NCI-H510A treated with DMSO at 0.1 percent for 48 hours (cell line): ENCODE data around the gene SCRN2.

Source experiments
- DNase-seq: peaks from one replicate; lab custom pipeline; 2025; lab: John Stamatoyannopoulos, UW

SCRN2 gene

DNA sequence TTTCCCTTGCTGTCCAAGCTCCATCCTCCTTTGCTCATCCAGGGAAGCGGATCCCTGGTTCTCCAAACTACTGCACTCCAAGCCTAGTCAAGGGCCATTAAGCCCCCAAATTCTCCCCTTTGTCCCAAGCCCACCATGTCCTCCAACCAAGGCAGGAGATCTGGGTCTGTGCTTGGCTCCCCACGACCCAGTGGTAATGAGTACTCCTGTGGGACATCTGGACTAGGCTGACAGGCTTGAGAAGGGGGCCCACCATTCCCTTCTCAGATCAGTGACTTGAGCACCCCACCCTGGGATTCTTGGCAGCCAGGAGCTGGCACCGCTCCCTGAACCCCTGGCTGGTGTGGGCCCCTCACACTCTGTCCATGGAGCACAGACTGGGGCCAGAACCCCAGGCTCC, 36.6 kb downstream of the SCRN2 start:
- DNase-seq = no peak

DNA sequence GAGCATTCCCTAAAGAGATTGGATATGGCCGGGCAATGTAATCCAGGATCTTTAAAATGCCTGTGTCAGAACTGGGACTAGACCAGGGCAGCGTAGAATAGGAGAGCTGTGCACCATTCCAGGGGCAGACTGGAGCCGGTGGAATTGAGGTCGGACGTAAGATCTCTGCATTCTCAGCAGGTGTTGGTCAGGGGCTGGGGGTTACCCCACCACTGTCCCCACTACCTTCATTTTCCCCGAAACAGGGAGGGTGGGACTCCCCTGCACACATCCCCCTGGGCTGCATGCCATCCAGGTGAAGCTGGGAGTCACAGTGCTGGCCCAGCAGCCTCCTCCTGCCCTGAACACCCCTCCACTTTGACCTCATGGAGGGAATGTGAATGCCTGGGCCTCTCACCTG, 37.3 kb downstream of the SCRN2 start:
- DNase-seq = no peak

DNA sequence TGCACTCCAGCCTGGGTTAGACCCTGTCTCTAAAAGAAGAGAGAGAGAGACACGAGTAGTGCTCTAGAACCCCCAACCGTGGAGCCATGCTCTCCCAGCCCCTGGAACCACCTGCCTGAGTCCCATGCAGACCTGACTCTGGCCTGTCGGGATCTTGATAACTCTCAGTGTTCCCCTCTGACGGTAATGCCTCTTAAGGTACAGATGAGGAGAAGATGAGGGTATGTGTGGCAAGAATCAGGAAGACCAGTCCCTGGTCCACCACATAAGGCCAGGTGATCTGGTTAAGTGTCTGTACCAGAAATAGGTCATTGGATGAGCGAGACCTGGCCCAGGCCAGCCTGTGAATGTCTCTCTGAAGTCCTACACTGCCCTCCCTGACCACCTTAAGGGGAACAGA, 37.9 kb downstream of the SCRN2 start:
- no peak for DNase-seq

DNA sequence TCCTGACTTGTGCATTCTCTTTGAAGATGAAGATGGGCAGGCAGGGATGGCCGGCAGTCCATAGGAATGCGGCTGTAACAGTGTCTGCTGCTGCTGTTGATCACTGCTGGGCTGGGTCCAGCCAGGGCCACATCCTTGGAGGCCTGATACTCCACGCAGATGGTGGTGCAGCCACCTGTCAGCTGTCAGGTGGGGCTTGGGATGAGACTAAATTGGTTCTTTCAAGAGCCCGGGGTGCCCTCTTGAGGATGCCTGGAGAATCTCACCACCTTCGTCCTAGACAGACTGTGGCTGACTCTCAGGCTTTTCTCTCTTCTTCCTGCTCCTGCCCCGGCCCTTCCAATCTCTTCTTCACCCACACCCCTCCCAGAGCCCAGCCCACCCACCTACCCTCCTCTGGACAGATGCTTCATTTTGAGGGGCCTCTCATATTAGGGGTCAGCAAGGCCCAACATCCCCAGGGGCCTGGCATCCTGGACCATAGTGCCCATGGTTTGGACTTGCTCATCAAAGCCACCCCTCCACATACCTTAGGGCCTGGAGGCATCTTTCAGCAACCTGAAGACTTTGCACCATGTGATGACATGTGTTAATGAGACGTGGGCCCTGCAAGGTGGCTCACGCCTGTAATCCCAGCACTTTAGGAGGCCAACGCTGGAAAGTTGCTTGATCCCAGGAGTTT, 38.6 kb downstream of the SCRN2 start:
- DNase-seq = peak; percentile 89

DNA sequence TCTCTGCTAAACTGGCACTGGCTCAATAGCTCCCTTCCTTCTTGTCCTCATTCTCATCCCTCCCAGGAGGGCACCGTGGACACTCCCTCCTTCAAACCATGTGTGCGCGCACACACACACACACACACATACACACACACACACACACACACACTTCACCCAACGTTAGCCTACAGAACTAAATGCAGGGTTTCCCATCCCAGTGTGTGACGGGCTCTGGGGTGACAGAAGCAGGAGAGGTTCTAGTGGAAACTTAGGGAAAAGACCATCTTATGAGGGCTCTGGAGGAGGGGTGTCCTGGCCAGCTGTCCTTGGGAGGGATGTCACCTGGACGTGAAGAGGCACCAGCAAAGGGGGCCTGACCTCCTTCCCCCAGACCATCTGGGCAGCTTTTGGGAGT, 39.2 kb downstream of the SCRN2 start:
- no peak for DNase-seq

DNA sequence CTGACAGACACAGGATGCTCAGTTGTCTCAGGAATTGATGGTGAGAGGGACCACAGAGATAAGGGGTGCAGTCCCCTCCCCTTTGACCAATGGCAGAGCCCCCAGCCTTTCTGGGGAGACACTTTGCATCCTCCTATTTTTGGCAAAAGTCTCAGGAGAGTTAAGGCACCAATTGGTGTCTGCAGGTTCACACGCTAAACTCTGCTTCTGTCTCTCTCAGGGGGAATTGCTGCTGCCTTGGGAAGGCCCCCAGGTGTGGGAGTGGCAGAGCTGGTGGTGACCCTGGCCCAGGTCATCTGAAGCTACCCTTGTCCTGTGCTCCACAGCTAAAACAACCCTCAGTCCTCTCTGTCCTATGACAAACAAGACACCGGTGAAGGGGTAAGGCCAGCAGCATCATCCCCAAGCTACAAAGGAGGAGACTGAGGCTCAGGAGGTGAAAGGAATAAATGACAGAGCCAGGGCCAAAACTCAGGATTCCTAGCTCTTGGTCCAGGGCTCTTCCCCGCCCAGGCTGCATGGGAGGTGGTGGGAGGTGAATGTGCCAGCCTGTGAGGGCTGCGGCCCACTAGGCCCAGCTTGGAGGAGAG, 39.8 kb downstream of the SCRN2 start:
- DNase-seq = no peak

DNA sequence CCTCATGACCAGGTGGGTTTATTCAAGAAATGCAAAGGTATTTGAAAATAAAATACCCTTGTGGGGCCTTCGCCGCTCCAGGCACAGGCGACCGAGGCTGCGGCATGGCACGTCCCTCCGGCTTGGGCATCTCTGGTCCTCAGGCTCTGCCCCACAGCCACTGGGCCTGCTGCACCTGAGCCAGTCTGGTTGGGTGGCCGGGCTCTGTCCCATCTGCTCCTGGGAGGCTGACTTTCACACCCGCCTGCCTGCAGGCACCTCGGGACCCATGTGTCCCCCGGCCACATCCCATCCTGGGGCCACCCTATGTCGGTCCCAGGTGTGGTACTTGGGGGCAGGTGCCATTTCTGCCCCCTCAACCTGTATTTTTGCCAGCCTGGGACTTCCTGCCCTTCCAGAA, 40.4 kb downstream of the SCRN2 start:
- DNase-seq = no peak

DNA sequence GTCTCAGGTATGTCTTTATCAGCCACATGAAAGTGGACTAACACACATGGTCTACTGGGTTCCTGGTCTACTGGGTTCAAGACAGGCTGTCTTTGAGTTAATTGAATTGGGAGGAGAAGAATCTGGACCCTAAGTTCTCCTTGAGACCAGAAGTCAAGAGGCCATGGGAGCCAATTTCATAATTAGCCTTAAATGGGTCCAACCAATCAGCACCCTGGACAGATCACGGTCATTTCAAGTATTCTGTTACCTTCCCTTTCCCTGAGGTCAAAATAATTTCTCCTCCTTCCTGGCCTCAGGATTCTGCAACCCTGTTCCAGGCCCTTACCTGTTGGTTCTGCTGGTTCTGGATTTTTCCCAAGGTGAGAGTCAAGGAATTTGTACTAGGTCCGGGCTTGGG, 43.3 kb downstream of the SCRN2 start:
- DNase-seq = no peak

DNA sequence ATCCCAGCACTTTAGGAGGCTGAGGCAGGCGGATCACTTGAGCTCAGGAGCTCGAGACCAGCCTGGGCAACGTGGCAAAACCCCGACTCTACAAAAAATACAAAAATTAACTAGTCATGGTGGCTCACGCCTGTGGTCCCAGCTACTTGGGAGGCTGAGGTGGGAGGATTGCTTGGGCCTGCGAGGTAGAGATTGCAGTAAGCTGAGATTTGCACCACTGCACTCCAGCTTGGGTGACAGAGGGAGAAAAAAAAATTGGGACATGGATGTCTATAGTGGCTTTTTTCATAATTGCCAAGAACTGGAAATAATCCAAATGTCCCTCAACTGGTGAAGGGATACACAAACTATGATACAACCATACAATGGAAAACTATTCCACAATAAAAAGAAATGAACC, 48.1 kb downstream of the SCRN2 start:
- no peak for DNase-seq

DNA sequence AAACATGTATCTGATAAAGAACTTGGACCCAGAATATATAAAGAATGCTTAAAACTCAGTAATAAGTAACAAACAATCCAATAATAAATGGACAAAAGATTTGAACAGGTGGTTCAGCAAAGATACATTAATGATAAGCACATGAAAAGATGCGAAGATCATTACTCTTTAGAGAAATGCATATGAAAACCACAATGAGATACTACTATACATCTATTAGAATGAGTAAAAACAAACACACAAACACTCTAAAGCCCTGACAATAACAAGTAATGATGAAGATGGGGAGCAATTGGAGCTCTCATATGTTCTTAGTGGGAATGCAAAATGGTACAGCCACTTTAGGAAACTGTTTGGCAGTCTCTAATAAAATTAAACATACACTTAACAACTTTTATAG, 48.6 kb downstream of the SCRN2 start:
- DNase-seq = no peak

DNA sequence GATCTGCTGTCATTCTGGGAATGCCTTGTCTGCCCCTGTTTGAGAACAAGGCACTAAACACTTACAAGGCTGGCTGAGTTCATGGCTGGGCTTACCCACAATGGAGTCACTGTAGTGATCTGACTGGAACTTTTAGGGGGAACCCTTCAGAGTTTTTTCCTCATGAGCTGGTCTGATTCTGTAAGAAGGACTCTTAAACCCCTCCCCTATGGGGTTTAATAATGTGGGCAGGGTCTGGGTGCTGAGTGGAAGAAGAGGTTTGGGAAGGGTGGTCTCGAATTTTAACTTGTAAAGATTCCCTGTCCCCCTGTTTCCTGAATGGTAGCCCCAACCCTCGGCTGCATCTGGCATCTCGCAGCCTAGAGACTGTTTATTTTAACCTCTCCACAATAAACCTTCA, 50.0 kb downstream of the SCRN2 start:
- DNase-seq = no peak

DNA sequence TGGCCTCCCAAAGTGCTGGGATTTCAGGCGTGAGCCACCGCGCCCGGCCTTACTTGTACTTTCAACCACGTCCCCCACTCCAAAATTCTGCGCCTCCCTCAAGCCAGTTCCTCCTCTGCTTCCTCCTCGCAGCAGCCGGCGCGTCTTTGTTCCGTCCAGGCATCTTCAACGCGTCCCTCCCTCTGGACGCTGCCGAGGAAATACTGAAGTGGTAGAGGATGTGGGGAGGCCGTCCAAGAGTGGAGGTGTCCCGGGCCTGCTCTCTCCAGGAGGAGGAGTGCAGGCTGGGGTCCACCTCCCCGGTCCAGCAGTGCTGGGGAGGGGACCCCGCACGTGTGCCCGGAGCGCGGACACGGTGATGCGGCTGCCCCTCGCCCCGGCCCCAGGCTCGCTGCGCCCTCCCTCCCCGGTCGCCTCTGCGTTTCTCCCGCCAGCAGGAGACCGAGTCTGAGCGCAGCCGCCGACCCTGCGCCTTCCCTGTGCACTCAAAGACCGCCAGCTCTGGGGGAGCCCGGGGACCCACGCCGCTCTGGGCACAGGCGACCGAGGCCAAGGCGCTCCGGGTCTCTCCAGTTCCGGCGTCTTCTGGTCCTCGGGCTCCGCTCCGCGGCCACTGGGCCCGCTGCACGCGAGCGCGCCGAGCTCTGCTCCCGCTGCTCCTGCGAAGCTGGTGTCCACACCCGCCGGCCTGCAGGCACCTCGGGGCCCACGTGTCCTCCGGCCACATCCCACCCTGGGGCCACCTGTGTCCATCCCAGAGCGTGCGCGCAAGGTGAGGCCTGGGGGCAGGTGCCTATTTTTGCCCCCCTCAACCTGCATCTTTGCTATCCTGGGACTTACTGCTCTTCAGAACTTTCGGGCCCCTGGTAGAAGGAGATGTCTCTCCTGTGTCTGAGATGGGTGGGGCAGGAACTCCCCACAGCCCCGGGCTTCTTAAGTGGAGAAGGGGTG, 51.2 kb downstream of the SCRN2 start:
- peak; percentile 83 for DNase-seq
